Esophagus muscularis mucosa (tissue), 4 donors: ENCODE measurements around the gene MCRIP2. TPM values are rescaled to one million over a fixed set of nuclear protein-coding genes. Genes with fewer than 3 reads are reported as not detected.
A peak's percentile ranks its signal among the peaks of the same experiment; 100 is the strongest.

Experiments
- DNase-seq: peaks from one replicate; pipeline ENCODE4 v3.0.0-alpha.2; 2017; ENCODE audit errors: extremely low spot score
- H3K27ac ChIP-seq, 4 donors: fragments of 200-600 bp; sonication (generic); replicated peaks in 1 of 4; 1 replicate in 3 of 4; 2 replicates in 1 of 4; pipeline ENCODE4 v1.5.1; 2016 to 2019; ENCODE audit warnings: mild to moderate bottlenecking in 1 of 4
- H3K27me3 ChIP-seq, 4 donors: fragments of 200-600 bp; sonication (generic); one replicate each; pipeline versions ENCODE4 v1.5.1 to v1.6.0; 2016 to 2019
- H3K36me3 ChIP-seq, 4 donors: fragments of 200-600 bp; sonication (generic); one replicate each; pipeline ENCODE4 v1.5.1; 2016 to 2019
- H3K4me1 ChIP-seq, 4 donors: fragments of 200-600 bp; sonication (generic); one replicate each; pipeline ENCODE4 v1.5.1; 2016 to 2019
- H3K4me3 ChIP-seq, 4 donors: fragments of 200-600 bp; sonication (generic); 1 replicate in 2 of 4; 2 replicates in 2 of 4; pipeline ENCODE4 v1.5.1; 2016 to 2019; ENCODE audit warnings: mild to moderate bottlenecking in 4 of 4, moderate library complexity in 1 of 4
- H3K9me3 ChIP-seq, 4 donors: fragments of 200-600 bp; sonication (generic); 1 replicate in 3 of 4; 2 replicates in 1 of 4; pipeline ENCODE4 v1.5.1; 2016 to 2019
- EP300 ChIP-seq: sonication (generic); formaldehyde crosslinking; IDR thresholded peaks from one replicate; pipeline ENCODE4 v1.6.1; 2017; ENCODE audit warnings: antibody characterized with exemption
- POLR2A ChIP-seq: fragments of 450-650 bp; IDR thresholded peaks from one replicate; pipeline ENCODE4 v1.6.1; 2017; ENCODE audit warnings: antibody characterized with exemption, moderate library complexity, mild to moderate bottlenecking, low read depth
- POLR2AphosphoS5 ChIP-seq, 2 donors: sonication (generic); formaldehyde crosslinking; IDR thresholded peaks; one replicate each; pipeline ENCODE4 v1.6.1; 2017; ENCODE audit warnings: antibody characterized with exemption in 2 of 2
- WGBS: methylation state at CpG from one replicate; pipeline ENCODE4 v1.1.5; 2018; 5-methylcytosine and 5-hydroxymethylcytosine counted together
- intact Hi-C: fragments of 100-400 bp; cut with DNase I; formaldehyde crosslinking; loops from one replicate; pipeline ENCODE4 v1.15.1; 2023
- total RNA-seq, 4 donors: library from RNA; depleted of rRNA; stranded (reverse); fragments of >200 nt; gene quantifications; one replicate each; pipeline versions ENCODE4 v1.1.0 to v1.2.1, GENCODE V29; 2016
- TF ChIP-seq, protein P1 (sequence below), 3 experiments: fragments of 200-600 bp in 2 of 3; fragments of 450-650 bp in 1 of 3; sonication (generic) in 2 of 3; IDR thresholded peaks; one replicate each; pipeline ENCODE4 v1.5.1; 2017 to 2019; ENCODE audit warnings: antibody characterized with exemption in 3 of 3, mild to moderate bottlenecking in 2 of 3, moderate library complexity in 1 of 3

Gene MCRIP2
- total RNA-seq, 4 donors from 2014 or later, result 50.7 to 65.4 (median 59.1) TPM

DNA sequence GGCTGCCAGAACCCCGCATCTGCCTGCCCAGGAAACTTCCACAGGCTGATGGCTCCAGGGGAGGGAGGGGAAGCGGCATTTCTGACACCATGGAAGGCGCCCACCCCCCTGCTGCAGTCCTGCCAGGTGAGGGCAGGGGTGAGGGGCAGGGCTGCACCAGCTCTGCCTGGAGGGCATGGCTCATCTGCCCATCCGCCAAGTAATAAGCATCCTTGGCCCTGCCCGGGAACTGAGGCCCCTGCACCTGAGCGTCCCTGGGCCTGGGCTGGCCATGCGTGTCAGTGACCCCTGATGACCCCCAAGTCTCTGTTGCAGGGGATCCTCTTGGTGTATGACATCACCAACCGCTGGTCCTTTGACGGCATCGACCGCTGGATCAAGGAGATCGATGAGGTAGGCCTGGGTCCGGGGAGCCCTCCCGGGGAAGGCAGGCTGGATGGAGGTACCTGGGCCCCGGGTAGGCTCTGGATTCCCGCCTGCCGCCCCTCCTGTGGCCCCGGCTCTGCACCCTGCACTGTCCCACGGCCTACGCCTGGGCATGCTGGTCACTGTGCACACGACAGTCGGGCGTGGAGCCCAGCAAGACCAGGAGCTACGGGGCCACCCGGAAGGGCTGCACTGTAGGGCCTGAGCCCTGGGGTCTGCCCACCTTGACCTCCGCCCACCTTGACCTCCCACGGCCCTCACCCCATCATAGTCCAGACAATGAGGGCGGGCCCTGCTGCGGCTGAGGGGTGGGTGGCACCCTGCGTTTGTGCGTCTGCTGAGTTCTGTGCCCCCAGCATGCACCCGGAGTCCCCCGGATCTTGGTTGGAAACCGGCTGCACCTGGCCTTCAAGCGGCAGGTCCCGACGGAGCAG is 16.3 kb upstream of the MCRIP2 start:
- no peaks in the 10 kb centered on the region for H3K27me3 ChIP-seq
- TF ChIP-seq POLR2AphosphoS5 (IDR thresholded peaks at IDR 0.05) (no peak), EP300 (no peak), POLR2A (no peak)
- TF ChIP-seq, protein P1, sequence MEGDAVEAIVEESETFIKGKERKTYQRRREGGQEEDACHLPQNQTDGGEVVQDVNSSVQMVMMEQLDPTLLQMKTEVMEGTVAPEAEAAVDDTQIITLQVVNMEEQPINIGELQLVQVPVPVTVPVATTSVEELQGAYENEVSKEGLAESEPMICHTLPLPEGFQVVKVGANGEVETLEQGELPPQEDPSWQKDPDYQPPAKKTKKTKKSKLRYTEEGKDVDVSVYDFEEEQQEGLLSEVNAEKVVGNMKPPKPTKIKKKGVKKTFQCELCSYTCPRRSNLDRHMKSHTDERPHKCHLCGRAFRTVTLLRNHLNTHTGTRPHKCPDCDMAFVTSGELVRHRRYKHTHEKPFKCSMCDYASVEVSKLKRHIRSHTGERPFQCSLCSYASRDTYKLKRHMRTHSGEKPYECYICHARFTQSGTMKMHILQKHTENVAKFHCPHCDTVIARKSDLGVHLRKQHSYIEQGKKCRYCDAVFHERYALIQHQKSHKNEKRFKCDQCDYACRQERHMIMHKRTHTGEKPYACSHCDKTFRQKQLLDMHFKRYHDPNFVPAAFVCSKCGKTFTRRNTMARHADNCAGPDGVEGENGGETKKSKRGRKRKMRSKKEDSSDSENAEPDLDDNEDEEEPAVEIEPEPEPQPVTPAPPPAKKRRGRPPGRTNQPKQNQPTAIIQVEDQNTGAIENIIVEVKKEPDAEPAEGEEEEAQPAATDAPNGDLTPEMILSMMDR (IDR thresholded peaks at IDR 0.05), result no peak
- no peak for DNase-seq
- intact Hi-C loops, result no loop called here
- WGBS, result 100% methylated on average over 1 of the region's 37 CpGs
- peaks cover 0 to 51% (median 40%) of the 10 kb centered on the region in 4 donors for H3K36me3 ChIP-seq
- H3K4me1 ChIP-seq, result peaks cover 1 to 33% (median 21%) of the 10 kb centered on the region in 4 donors
- no peaks in the 10 kb centered on the region for H3K9me3 ChIP-seq
- H3K4me3 ChIP-seq, result no peak overlapping the region
- H3K27ac ChIP-seq, result no peak overlapping the region

GRCh38 chr16:625977-626765 is 15.5 kb upstream of the MCRIP2 start:
- WGBS, result 94% methylated on average over 19 of the region's 35 CpGs
- intact Hi-C loops, result no loop called here
- Histone ChIP-seq H3K27ac (peak overlapping the region in 2 of 4 donors; percentile 15 to 42), H3K9me3 (no peaks in the 10 kb centered on the region), H3K36me3 (peaks cover 0 to 45% (median 37%) of the 10 kb centered on the region in 4 donors), H3K27me3 (peaks cover 0 to 5% (median 0%) of the 10 kb centered on the region in 4 donors), H3K4me3 (no peak overlapping the region), H3K4me1 (peaks cover 10 to 41% (median 28%) of the 10 kb centered on the region in 4 donors)
- TF ChIP-seq POLR2A, result no peak
- TF ChIP-seq, protein P1 (IDR thresholded peaks at IDR 0.05), result no peak
- no peak for TF ChIP-seq POLR2AphosphoS5 (IDR thresholded peaks at IDR 0.05)
- no peak for TF ChIP-seq EP300
- DNase-seq, result no peak

DNA sequence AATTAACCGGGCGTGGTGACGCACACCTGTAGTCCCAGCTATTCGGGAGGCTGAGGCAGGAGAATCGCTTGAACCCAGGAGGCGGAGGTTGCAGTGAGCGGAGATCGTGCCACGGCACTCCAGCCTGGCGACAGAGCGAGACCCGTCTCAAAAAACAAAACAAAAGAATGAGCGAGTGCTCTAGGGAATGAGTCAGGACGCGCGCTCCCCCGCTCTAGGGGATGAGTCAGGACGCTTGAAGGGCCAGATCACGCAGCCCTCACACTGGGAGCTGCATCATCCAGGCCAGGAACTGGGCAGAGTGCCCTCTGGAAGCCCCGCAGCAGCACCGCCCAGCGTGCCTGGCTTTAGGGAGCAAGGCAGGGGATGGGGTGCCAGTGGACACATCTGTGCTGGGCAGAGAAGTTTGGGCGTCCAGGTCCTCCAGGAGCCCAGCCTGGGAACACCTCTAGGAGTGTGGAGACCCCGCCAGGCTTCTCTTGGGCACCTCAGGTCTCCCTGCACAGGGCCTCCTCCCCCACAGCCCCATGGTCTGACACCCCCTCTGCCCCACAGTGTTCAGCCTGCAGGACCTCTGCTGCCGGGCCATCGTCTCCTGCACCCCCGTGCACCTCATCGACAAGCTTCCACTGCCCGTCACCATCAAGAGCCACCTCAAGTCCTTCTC is 14.7 kb upstream of the MCRIP2 start:
- H3K36me3 ChIP-seq, result peaks cover 0 to 43% (median 37%) of the 10 kb centered on the region in 4 donors
- H3K9me3 ChIP-seq, result no peaks in the 10 kb centered on the region
- peaks cover 0 to 9% (median 0%) of the 10 kb centered on the region in 4 donors for H3K27me3 ChIP-seq
- DNase-seq, result no peak
- intact Hi-C loops, result no loop called here
- WGBS, result 79% methylated on average over 23 of the region's 29 CpGs
- no peak for TF ChIP-seq EP300
- peak; percentile 6 to 21 for TF ChIP-seq POLR2AphosphoS5 (IDR thresholded peaks at IDR 0.05)
- TF ChIP-seq, protein P1 (IDR thresholded peaks at IDR 0.05), result no peak
- H3K4me1 ChIP-seq, result peaks cover 11 to 36% (median 25%) of the 10 kb centered on the region in 4 donors
- H3K27ac ChIP-seq, result peak overlapping the region in 3 of 4 donors; percentile 15 to 51 (median 27)
- no peak overlapping the region for H3K4me3 ChIP-seq

DNA sequence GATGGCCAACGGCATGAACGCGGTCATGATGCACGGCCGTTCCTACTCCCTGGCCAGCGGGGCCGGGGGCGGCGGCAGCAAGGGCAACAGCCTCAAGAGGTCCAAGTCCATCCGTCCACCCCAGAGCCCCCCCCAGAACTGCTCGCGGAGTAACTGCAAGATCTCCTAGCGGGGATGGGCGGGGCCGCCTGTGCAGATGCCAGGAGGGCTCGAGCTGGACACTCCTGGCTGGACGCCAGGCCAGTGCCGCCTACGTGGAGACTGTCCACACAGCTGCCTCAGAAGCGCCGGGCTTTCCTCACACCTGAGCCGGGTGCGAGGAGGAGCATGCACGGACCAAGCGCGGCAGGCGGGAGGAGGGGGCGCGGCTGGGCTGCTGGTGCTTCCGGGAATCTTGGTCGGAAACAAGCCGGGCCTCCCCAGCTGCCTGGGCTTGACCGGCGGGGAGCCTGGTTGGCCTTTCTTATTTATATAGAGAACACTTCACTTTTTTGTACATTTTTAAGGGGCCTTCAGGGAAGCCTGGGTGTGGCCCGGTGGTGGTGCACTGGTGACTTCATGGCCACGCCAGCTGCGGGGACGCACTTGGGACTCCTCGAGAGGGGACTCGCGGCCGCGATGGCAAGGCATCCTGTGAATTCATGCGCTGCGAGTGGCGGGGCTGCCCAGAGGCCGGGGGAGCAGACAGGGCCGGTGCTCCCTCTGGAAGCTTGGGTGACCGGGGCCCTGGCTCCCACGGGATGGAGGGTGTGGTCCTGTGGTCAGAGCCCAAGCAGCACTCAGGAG is 14.0 kb upstream of the MCRIP2 start:
- 88% methylated on average over 32 of the region's 50 CpGs for WGBS
- Histone ChIP-seq H3K36me3 (peaks cover 0 to 47% (median 38%) of the 10 kb centered on the region in 4 donors), H3K4me1 (peaks cover 11 to 33% (median 25%) of the 10 kb centered on the region in 4 donors), H3K4me3 (no peak overlapping the region), H3K9me3 (no peaks in the 10 kb centered on the region), H3K27me3 (peaks cover 0 to 16% (median 0%) of the 10 kb centered on the region in 4 donors), H3K27ac (peak overlapping the region in 2 of 4 donors; percentile 27 to 51)
- intact Hi-C loops, result no loop called here
- no peak for DNase-seq
- TF ChIP-seq POLR2A, result no peak
- TF ChIP-seq POLR2AphosphoS5 (IDR thresholded peaks at IDR 0.05), result no peak
- TF ChIP-seq, protein P1 (IDR thresholded peaks at IDR 0.05), result no peak
- TF ChIP-seq EP300, result no peak
